ENCODE results near the gene TMEM79. TPM values are rescaled to one million over a fixed set of nuclear protein-coding genes. Genes with fewer than 3 reads are reported as not detected.

TMEM79 gene
- total and polyA plus RNA-seq, 2 of the 4 experiments (the other 2 are of a cell fraction), result 0.54 to 3.3 TPM

DNA sequence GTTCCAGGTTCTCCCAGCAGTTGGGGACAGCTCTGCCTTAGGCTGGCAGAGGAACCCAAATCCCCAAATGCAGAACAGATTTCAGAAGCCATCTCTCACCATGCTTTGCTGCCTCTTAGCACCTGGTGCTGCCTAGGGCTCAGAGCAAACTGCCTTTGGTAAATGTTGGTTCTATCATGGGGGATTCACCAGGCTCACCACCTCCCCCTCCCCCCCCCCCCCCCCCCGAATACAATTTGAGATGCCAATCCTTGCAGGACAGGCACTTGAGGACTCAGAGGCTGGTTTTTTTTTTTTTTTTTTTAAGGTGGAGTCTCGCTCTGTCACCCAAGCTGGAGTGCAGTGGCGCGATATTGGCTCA is 35.8 kb upstream of the TMEM79 start:
- Histone ChIP-seq H2AK9ac (replicated peaks; ENCODE audit: low read depth, low read length, poor library complexity) (peak overlapping the region; percentile 44), H3K56ac (ENCODE audit: extremely low read depth, insufficient read depth, low read length) (no peak overlapping the region), H3K14ac (replicated peaks; ENCODE audit: low read depth, low read length) (no peak overlapping the region), H3K79me1 (ENCODE audit: low read depth in 1 of 2, low read length in 2 of 2) (peaks cover 0 to 2% of the 10 kb centered on the region in 2 experiments; a peak in 2 of 4 replicates), H3K9me3 (ENCODE audit: control insufficient read depth, insufficient read depth, low read length) (no peaks in the 10 kb centered on the region), H3K9me1 (ENCODE audit: insufficient read depth, low read length) (no peaks in the 10 kb centered on the region), H3K4me3 (ENCODE audit: insufficient read depth, low read depth, low read length) (no peak overlapping the region), H4K5ac (ENCODE audit: low read depth, low read length) (no peak overlapping the region), H3K36me3 (ENCODE audit: control insufficient read depth, insufficient read depth, low read length) (peaks cover 43% of the 10 kb centered on the region), H3K9ac (ENCODE audit: low read depth, low read length) (no peak overlapping the region), H2BK120ac (ENCODE audit: low read depth, low read length) (no peak overlapping the region), H3K27me3 (ENCODE audit: control insufficient read depth, insufficient read depth, low read length) (peaks cover 12% of the 10 kb centered on the region; the same call in 1 of the 2 replicates), H4K91ac (ENCODE audit: insufficient read depth, low read depth, low read length) (no peak overlapping the region), H2BK20ac (ENCODE audit: low read depth, low read length) (no peak overlapping the region), H3K23ac (ENCODE audit: low read depth, low read length) (no peak overlapping the region), H2AK5ac (ENCODE audit: low read depth, low read length) (no peak overlapping the region), H4K20me1 (ENCODE audit: insufficient read depth, low read length) (no peaks in the 10 kb centered on the region; the same call in none of the 2 replicates), H4K8ac (ENCODE audit: low read depth in 2 of 2, low read length in 2 of 2) (no peak overlapping the region), H2BK15ac (ENCODE audit: low read depth, low read length) (no peak overlapping the region), H2BK5ac (ENCODE audit: low read depth, low read length, poor library complexity, severe bottlenecking) (no peak overlapping the region), H3K4me2 (ENCODE audit: low read depth, low read length) (no peak overlapping the region), H3K4me1 (ENCODE audit: control insufficient read depth, insufficient read depth, low read length) (peaks cover 2% of the 10 kb centered on the region; the same call in 1 of the 2 replicates), H3K18ac (ENCODE audit: low read depth, low read length) (no peak overlapping the region), H2AFZ (replicated peaks; ENCODE audit: low read length, poor library complexity) (no peak overlapping the region), H3K27ac (ENCODE audit: insufficient read depth, low read length) (no peak overlapping the region), H3K4ac (ENCODE audit: low read depth, low read length) (no peak overlapping the region)
- TF ChIP-seq CEBPB (IDR thresholded peaks at IDR 0.05; ENCODE audit: low read depth, low read length), result no peak
- TF ChIP-seq CHD1 (IDR thresholded peaks at IDR 0.05; ENCODE audit: low read depth, low read length), result no peak
- no peak for TF ChIP-seq RAD21 (IDR thresholded peaks at IDR 0.05; ENCODE audit: low read length)
- no peak for TF ChIP-seq FOS (IDR thresholded peaks at IDR 0.05; ENCODE audit: low read depth, low read length)
- TF ChIP-seq SMC3 (IDR thresholded peaks at IDR 0.05; ENCODE audit: low read depth, low read length), result no peak
- TF ChIP-seq, protein P1, sequence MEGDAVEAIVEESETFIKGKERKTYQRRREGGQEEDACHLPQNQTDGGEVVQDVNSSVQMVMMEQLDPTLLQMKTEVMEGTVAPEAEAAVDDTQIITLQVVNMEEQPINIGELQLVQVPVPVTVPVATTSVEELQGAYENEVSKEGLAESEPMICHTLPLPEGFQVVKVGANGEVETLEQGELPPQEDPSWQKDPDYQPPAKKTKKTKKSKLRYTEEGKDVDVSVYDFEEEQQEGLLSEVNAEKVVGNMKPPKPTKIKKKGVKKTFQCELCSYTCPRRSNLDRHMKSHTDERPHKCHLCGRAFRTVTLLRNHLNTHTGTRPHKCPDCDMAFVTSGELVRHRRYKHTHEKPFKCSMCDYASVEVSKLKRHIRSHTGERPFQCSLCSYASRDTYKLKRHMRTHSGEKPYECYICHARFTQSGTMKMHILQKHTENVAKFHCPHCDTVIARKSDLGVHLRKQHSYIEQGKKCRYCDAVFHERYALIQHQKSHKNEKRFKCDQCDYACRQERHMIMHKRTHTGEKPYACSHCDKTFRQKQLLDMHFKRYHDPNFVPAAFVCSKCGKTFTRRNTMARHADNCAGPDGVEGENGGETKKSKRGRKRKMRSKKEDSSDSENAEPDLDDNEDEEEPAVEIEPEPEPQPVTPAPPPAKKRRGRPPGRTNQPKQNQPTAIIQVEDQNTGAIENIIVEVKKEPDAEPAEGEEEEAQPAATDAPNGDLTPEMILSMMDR (conservative IDR thresholded peaks at IDR 0.05; ENCODE audit: low read depth, low read length), result no peak
- no peak for TF ChIP-seq MXI1 (IDR thresholded peaks at IDR 0.05; ENCODE audit: borderline replicate concordance, low read depth, low read length)
- TF ChIP-seq, protein P2, sequence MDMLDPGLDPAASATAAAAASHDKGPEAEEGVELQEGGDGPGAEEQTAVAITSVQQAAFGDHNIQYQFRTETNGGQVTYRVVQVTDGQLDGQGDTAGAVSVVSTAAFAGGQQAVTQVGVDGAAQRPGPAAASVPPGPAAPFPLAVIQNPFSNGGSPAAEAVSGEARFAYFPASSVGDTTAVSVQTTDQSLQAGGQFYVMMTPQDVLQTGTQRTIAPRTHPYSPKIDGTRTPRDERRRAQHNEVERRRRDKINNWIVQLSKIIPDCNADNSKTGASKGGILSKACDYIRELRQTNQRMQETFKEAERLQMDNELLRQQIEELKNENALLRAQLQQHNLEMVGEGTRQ (IDR thresholded peaks at IDR 0.05; ENCODE audit: low read depth, low read length), result no peak
- no peak for TF ChIP-seq MAZ (IDR thresholded peaks at IDR 0.05; ENCODE audit: borderline replicate concordance, low read depth, low read length)
- BruUV-seq (replicated peaks), result no TSS peak
- CTCF ChIA-PET, result no interaction called here
- intact Hi-C loops (cut with micrococcal nuclease) (no loop called here), dilution Hi-C loops (cut with HindIII; ENCODE audit: low sequenced_read_pairs, unreplicated experiment) (no loop called here), in situ Hi-C loops (cut with MboI; ENCODE audit: low sequenced_read_pairs) (no loop called here)
- DNase-seq, result no peak
- ATAC-seq (ENCODE audit: low read depth), result no peak
- POLR2A ChIA-PET (ENCODE audit: unreplicated experiment), result no interaction called here
- WGBS, 2 experiments (ENCODE audit: extremely low coverage in 2 of 2, insufficient read length in 1 of 2), result no CpG with 5 or more reads among the region's 4 CpGs

Measured in IMR-90 (cell line).